ENCODE results near the gene DEFB123. TPM values are rescaled to one million over a fixed set of nuclear protein-coding genes. Genes with fewer than 3 reads are reported as not detected.

DEFB123 gene
- total RNA-seq: not detected in 2 replicates

GRCh38 chr20:31440012-31440659 lies at the start of gene DEFB123:
DEFB123 (plus strand) TSS chr20:31440632; CDS start chr20:31440699, 67 bp downstream.

GRCh38 chr20:31406115-31406514 lies 34.3 kb upstream of the DEFB123 start, which contains the start of gene DEFB121:
DEFB121 (minus strand) TSS chr20:31406215; CDS start chr20:31406152, 63 bp downstream.

GRCh38 chr20:31474758-31475427 lies 34.5 kb downstream of the DEFB123 start, which contains the start of the genes DEFB124 and REM1:
DEFB124 (minus strand) TSS chr20:31475127; CDS start chr20:31473013, 2,114 bp downstream.
REM1 (plus strand) TSS chr20:31475288; CDS start chr20:31476446, 1,158 bp downstream.

Other genes with a start within 250 kb of the DEFB123 start
- gene DEFB115, start 183.0 kb upstream of the DEFB123 start, total RNA-seq: not detected in 2 replicates
- gene DEFB116, start 132.0 kb upstream of the DEFB123 start, total RNA-seq: not detected in 2 replicates
- gene DEFB118, start 72.0 kb upstream of the DEFB123 start, total RNA-seq: not detected in 2 replicates
- not detected in 2 replicates for gene DEFB119, start 50.0 kb upstream of the DEFB123 start, total RNA-seq
- gene DEFB121, start 34.4 kb upstream of the DEFB123 start, total RNA-seq: not detected in 2 replicates
- not detected in 2 replicates for gene DEFB124, start 34.5 kb downstream of the DEFB123 start, total RNA-seq
- gene REM1, start 34.7 kb downstream of the DEFB123 start, total RNA-seq: not detected in 2 replicates
- 53.5 and 79.1 TPM in 2 replicates for gene HM13, start 73.8 kb downstream of the DEFB123 start, total RNA-seq
- gene ID1, start 164.7 kb downstream of the DEFB123 start, total RNA-seq: 965 and 1,004 TPM in 2 replicates
- not detected in 2 replicates for gene COX4I2, start 197.3 kb downstream of the DEFB123 start, total RNA-seq